GM19467 (cell line): ENCODE data around the gene DRAM2.

Source experiments
- ATAC-seq: cut with Tn5 transposase; IDR thresholded peaks from one replicate; pipeline ENCODE4 v1.9.1; 2021; ENCODE audit warnings: mild to moderate bottlenecking, moderate library complexity; ENCODE audit not compliant: unreplicated experiment

The DRAM2 gene

DNA sequence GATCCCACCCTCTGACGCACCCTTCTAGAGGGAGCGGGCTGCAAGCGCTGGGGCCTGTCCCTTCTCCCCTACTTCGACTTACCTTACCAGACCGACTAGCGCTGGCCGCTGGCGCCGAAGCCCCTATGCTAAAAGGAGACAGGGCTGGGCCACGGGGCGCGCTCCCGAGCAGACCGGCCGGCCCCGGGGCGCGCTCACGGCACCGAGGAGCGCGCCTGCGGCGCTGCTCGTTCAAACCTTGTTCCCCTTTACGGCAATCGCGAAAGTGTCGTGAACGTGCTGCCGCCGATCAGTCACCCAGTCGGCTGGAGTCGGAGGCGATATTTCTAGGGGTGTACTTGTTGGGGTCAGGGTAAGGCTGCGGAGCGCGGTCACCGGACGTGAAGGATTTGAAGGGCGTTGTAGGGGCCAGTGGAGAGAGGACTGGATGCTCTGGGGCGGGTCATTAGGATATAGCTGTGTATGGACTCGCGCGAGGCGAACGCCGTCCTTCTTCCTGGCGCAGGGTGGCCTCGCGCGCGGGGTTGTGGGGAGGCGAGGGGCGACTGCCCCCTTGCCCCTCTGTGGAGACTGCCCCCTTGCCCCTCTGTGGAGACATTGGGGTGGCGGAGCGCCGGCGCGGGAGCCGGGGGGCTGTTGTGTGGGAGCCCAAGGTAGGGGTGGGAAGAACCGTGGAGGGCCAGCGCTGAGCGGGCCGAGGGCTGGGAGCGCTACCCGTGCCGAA is at the start of gene DRAM2, which contains the start of gene CEPT1:
TSS of gene DRAM2 (minus strand) at position 138 of the 724 bp plus-strand sequence. CDS start 8,539 bp downstream, outside the sequence.
TSS of gene CEPT1 (plus strand) at position 268 of the 724 bp plus-strand sequence. CDS start 7,492 bp downstream, outside the sequence.
- peak; percentile 52 for ATAC-seq

DNA sequence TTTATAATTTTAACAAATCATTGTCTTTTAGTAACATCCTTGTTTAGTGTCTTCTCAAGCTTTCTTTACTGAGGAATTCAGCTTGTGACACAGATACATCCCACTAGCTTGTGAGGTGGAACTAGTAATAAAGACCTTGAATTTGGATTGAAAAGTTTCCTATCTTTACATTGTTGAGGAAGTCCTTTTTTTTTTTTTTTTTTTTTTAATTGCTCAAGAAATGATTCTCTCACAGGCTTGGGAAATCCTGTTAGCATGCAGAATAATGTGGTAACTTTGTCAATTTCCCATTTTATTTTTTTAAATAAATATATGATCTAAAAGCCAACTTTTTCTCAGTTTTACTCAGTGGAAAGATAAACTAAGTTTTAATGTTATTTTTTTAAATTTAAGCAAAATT is 44.8 kb upstream of the DRAM2 start:
- no peak for ATAC-seq

DNA sequence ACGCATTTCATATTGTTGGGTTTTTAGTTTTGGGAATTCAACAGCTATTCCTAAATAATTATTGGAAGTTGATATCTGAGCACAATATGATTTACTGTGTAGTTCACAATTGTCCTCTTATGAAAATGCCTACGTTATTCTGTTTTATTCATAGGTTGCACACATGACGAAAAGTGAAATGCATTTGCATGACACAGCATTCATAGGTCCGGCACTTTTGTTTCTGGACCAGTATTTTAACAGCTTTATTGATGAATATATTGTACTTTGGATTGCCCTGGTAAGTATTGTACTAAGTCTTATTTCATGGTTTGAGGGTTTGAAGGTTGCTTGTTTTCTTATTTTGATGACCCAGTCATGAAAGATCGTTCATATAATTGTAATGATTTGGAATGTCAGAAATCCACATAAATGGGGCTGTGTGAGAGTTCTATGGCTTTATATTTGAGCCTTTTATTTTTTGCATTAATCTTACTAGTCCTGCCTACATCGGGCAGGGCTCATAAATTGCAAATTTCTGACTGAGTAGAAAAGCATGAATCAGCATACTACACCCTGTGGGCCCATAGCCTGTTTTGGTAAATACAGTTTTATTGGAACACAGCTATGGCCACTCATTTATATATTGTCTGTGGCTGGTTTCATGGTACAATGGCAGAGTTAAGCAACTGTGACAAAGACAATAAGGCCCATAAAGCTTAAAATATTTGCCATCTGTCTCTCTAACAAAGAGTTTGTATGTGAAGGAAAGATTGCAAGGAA is 43.6 kb upstream of the DRAM2 start:
- ATAC-seq = no peak

DNA sequence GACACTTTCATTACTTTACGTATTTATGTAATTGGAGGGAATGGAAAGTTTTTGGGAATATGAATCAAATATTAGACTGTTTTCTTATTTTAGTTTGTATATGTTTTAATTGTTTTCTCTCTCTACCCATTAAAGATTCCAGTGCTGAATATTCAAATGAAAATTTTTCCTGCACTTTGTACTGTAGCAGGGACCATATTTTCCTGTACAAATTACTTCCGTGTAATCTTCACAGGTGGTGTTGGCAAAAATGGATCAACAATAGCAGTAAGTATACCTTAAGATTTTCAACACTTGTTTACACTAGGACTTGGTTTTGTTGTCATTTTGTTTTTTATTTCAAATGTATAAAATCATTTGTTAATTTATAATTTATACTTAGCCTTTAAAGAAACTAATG is 42.2 kb upstream of the DRAM2 start:
- ATAC-seq = no peak

DNA sequence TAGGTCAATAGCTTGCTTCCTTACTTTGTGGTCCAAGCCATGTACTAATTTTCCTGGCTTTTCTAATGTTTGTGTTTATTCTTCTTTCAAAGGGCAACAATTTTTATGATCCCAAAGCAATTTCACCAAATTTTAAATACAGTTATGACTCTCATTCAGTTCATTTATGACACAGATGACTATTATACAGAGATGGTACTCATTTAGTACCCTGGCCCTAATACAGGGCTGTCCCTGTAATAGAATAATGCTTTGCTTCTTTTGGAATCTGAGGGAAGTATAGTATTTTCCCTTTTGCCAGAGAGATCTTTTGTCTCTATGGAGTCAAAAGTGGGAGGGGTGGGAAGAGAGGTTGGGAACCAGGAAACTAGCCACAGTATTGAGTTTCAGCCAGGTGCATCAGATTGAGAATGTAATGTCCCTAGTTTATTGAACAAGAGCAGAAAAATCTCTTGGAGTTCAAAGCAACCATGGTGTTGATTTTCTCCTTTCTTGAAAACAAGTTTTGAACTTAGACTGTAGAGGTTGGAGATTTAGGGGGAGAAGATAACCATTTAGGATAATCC is 40.2 kb upstream of the DRAM2 start:
- ATAC-seq = no peak

DNA sequence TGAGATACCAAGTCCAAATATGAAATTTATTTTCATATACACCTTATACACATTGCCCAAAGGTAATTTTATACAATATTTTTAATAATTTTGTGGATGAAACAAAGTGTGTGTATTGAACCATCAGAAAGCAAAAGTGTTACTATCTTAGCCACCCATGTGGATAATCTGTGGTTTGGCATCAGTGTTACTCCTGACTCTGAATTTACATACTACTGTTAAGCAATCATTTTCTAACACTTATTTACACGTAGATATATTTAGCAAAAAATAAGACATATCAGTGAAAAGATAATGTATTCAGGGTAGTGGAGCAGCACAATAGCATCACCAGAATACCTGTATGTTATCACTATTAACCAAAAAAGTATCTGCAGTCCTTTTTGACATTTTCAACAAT is 36.8 kb upstream of the DRAM2 start:
- peak; percentile 57 for ATAC-seq

DNA sequence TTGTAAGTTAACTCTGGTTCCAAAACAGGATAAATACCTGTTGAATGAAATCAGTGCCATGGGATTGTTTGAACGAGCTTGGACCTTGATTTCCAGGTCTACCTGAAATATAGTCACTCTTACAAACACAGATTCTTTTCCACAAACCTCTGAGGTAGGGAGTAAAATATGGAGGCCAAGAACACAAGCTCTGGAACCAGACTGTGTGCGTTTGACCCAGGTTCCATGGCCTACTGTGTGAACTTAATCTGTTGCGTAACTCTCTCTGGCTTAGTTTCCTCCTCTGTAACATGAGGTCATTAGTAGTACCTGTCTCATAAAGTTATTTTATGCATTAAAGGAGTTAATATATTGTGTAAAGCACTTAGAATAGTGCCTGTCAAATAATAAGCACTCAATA is 35.5 kb upstream of the DRAM2 start:
- no peak for ATAC-seq

DNA sequence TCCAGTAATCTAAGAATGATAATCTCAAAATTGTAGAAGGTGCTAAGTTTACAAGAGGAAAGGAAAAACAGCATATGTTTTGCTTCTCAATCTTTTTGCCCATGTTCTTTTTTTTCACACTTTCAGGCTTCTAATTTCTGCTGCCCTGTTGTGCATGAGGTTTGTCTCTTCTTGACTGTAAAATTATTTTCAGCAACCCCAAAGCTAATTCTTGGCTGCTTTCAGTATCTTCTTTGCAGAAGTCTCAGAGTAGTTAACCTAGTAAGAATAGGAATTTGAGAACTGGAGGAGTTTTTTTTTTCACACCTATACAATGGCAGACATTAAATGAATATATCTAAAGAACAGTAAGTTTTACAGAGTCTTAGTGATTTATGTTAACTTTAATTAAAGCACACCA is 34.2 kb upstream of the DRAM2 start:
- ATAC-seq = no peak

DNA sequence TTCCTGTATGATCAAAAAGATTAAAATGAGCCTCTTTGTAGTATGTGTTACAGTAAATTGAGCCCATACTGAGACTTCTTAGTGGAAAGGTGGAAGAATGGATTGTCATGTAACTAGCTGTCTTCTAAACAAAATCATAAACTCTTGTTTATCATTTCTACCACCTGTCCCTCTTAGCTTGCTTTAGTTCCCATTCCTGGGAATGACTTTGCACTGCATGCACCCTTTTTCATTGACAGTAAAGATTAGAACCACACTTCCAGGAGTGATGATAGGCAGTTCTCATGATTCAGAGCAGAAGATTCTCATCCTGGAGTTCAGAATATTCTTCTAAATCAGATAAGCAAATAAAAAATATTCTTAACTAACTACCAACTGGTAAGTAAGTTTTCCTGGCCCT is 32.6 kb upstream of the DRAM2 start:
- ATAC-seq = no peak

DNA sequence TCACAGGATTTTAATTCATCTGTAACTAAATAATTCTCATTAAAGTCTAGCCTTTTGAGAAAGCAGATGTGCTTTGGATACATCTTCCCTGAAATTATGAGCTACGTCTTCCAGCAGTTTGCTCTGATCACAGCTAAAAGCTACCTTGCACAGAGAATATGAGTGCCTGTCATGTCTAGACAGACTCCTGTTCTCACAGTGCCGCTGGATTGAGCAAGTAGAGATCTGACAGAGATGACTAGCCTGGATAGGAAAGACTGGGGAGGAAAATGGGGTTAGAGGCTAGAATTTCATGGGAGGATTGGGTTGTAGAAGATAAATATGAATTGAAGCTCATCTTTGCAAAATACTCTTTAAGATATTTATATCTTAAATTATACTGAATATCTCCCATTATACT is 24.3 kb upstream of the DRAM2 start:
- ATAC-seq = no peak

DNA sequence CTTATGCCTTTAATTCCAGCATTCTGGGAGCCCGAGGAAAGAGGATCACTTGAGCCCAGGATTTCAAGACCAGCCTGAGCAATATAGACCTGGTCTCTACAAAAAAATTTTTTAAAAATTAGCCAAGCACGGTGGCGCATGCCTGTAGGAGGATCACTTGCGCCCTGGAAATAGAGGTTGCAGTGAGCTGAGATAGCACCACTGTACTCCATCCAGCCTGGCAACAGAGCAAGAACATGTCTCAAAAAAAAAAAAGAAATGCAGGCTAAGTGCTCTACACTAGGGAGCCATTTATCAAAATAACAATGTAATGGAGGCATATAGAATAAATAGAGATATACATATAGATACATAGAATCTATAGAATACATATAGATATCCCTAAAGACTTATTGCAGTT is 23.5 kb upstream of the DRAM2 start:
- no peak for ATAC-seq

DNA sequence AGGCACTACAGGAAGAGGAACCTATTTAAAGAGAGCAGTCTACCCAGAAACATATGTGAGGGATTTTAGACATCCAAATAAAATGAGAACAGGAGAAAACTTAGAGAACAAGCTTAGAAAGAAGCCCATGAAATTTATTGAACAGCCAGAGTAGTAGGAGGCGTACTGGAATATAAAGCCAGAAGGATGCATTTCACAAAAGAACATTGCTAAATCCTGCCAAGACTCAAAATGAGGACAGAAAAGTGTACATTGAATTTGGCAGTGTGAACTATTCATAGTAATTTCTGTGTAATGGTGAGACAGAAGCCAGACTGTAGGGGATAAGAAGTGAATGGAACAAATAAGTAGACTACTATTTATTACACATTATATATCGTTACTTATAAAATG is 22.6 kb upstream of the DRAM2 start:
- ATAC-seq = no peak

DNA sequence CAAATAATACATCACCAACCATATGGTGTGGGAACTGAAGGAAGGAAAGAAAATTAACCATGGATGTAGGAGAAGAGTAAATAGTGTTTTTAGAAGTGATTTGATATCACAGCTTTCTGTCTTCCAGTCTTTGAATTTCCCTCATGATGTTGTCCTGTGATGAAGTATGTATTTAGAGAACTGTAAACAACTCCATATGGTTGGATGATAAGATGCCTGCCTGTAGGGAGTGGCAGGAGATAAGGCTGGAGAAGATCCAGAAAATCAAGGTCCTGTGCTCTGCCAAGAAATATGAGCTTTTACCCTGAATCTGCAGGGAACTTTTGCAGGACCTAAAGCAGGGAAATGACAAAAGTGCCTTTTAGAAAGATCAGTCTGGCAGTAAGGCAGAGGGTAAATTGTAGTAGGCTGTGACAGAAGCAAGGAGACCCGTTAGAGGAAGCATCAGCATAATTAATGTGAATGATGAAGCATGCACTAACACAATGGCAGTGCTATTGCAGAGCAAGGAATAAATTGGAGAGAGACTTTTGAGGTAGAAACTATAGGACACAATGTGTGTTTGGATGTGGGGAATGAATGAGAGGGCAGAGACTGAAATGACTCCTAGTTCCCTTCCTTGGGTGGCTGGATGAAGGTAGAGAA is 22.1 kb upstream of the DRAM2 start:
- no peak for ATAC-seq

DNA sequence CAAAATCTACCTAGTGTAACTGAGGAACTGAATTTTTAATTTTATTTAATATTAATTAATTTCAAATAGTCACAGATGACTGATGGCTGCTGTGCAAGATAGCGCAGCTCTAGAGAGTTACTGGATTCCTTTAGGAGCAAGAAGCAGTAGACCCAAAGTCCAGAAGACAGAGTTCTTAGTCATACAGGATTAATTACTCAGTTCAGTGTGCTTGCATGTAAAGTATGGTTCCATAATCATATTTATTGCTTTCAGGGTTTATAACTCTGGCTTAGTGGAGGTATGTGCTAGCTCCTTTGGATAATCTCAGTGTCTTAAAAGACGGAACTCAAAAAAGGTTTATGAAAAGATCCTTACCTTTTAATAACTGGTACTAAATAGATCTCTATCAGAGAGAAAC is 17.5 kb upstream of the DRAM2 start:
- no peak for ATAC-seq

DNA sequence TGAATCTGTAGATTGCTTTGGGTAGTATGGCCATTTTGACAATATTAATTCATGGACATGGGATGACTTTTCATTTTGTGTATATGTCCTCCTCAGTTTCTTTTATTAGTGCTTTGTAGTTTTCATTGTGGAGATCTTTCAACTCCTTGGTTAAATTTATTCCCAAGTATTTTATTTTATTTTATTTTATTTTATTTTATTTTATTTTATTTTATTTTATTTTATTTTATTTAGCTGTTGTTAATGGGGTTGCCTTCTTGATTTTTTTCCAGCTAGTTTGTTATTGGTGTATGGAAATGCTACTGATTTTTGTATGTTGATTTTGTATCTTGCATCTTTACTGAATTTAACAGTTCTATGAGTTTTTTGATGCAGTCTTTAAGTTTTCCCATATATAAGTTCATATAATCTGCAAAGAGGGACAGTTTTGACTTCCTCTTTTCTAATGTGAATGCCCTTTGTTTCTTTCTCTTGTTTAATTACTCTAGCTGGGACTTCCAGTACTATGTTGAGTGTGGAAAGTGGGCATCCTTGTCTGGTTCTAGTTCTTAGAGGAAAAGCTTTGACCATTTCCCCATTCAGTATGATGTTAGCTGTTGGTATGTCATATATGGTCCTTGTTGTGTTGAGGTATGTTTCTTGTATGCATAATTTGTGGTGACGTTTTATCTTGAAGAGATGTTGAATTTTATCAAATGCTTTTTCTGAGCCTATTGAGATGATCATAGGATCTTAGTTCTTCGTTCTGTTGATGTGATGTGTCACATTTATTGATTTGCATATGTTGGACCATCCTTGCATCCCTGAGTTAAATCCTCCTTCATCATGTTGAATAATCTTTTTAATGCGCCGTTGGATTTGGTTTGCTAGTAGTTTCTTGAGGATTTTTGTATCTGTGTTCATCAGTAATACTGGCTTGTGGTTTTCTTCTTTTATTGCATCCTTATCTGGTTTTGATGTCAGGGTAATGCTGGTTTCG is 14.4 kb upstream of the DRAM2 start:
- no peak for ATAC-seq

DNA sequence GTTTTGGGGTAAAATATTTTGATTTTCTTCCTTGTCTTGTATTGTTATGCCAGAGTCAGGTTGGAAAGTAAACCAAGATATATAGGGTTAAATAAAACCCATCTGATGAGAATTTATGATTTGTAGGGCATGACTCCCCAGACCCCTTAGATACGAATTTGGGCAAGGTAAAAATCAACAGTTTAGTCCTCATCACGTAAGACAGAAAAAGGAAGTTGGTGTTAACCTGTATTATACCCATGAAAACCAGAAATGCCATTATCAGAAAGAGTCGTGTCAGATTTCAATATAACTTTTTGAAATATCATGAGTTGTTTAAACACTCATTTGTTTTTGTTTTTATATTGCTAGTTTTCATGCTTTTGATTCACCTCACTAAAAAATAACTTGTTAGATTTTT is 11.9 kb upstream of the DRAM2 start:
- ATAC-seq = no peak

DNA sequence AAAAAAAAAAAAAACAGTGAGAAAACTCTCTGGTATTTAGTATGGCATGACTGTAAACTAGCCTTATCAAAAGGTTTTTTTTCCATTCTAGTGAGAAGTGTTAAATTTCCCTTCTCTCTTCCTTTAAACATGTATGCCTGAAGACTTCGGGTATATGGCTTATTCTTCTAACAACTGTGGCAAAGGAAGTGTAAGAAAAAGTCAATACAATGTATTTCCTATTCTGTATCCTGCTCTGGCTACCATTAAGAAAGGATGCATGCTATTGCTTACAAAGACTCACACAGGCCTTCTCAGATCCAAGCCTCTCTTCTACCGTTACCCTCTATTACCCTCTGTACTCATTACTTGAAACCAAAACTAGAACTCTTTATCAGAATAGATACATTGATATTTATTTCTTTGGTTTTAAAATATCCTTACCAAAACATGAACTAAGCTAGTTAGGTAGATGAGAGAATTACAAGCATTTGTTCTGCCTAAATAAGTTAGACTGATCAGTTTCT is 8.5 kb upstream of the DRAM2 start:
- no peak for ATAC-seq

DNA sequence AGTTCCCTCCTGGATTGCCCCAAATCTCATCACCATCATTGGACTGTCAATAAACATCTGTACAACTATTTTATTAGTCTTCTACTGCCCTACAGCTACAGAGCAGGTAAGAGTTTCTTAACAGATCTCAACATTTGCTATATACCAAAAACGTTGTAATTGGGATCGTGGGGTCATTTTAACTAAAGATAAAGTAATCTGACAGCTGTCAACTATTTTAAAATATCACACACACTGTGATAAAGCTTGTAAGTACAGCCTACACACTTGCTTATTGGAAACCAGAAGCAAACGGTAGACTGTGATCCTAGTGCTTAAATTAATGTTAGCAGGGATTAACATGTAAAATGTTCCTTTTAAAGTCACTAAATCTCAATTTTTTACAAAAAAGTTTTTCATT is 8.1 kb upstream of the DRAM2 start:
- ATAC-seq = no peak

DNA sequence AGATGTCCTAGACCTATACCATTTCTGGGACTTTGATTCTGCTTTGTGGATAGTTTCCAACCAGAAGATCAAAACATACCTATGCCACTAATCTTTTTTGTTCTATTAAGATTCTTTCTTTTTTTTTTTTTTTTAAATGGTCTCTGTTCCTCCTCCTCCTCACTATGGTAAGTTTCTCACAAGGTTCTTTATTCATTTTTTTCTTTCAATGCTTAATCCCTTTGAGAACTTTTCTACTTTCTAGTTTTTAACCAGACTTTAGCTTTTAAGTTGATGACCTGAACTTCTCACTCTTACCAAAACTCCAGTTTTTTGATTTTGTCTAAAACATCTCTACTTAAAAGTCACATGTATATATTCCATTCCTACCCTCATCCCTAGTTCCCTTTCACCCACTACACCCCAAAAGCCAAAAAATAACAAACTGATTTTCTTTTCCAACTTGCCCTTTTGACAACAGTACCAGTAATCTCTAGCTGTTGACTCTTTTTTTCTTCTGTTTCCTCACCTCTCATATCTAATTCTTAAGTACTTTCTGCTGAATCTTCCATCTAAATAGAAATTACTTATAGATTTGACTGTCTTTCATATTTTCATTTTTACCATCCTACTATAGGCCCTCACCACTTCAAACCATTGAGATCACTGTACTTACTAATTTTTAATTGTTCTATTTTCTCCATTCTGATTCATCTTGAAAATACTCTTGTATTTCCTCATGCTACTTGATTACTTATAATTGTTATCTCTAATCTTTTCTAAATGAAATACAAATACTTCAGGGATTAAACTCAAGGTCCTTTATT is 6.3 kb upstream of the DRAM2 start:
- ATAC-seq = no peak
